ENCODE data around the gene AK9. TPM values are rescaled to one million over a fixed set of nuclear protein-coding genes. Genes with fewer than 3 reads are reported as not detected.

The AK9 gene
- total RNA-seq, 2 donors from 2014 or later: 10.4 to 12.3 TPM

DNA sequence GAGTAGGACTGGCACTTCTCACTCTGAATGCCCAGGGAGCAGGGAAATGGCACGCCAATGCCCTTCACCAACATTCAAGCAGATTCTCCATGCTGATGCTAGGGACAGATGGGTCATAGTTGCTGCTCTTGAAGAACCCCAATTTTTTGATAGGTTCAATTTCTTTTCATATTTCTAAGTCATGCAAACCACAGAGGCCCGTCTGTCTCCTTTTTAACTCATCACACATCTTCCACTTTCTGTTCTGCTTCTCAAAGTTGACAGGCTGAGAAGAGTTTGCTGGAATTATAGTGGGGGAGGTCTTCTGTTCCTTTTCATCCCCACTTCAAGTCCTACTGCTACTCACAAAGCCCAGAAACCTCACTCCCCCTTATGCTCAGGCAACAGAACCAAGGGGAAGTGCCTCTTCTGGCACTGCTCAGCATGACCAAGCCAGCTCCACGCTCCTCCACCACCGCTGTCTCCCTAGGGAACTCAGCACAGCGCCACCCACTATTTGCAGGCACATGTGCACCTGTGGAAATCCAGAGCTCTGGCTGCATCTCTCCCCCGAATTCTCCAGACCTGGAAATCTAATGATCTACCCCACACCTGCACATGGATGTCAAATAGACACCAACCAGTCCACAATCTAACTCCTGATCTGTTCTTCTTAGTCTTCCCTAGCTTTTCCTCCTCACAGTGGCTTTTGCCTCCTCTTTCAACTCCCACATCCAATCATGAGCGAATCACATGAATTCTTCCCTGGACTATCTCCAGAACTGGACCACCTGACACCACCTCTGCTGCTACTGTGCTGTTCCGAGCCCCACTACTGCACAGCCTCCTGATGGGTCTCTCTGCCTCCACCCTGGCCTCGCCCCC lies 218.6 kb downstream of the AK9 start:
- Histone ChIP-seq H3K4me1 (no peaks in the 10 kb centered on the region), H3K9me3 (no peaks in the 10 kb centered on the region), H3K27me3 (no peaks in the 10 kb centered on the region), H3K27ac (no peak overlapping the region), H3K4me3 (no peak overlapping the region), H3K36me3 (peaks cover 66% of the 10 kb centered on the region)
- TF ChIP-seq, protein P1, sequence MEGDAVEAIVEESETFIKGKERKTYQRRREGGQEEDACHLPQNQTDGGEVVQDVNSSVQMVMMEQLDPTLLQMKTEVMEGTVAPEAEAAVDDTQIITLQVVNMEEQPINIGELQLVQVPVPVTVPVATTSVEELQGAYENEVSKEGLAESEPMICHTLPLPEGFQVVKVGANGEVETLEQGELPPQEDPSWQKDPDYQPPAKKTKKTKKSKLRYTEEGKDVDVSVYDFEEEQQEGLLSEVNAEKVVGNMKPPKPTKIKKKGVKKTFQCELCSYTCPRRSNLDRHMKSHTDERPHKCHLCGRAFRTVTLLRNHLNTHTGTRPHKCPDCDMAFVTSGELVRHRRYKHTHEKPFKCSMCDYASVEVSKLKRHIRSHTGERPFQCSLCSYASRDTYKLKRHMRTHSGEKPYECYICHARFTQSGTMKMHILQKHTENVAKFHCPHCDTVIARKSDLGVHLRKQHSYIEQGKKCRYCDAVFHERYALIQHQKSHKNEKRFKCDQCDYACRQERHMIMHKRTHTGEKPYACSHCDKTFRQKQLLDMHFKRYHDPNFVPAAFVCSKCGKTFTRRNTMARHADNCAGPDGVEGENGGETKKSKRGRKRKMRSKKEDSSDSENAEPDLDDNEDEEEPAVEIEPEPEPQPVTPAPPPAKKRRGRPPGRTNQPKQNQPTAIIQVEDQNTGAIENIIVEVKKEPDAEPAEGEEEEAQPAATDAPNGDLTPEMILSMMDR (IDR thresholded peaks at IDR 0.05): no peak
- no peak for DNase-seq (ENCODE audit: low spot score)

DNA sequence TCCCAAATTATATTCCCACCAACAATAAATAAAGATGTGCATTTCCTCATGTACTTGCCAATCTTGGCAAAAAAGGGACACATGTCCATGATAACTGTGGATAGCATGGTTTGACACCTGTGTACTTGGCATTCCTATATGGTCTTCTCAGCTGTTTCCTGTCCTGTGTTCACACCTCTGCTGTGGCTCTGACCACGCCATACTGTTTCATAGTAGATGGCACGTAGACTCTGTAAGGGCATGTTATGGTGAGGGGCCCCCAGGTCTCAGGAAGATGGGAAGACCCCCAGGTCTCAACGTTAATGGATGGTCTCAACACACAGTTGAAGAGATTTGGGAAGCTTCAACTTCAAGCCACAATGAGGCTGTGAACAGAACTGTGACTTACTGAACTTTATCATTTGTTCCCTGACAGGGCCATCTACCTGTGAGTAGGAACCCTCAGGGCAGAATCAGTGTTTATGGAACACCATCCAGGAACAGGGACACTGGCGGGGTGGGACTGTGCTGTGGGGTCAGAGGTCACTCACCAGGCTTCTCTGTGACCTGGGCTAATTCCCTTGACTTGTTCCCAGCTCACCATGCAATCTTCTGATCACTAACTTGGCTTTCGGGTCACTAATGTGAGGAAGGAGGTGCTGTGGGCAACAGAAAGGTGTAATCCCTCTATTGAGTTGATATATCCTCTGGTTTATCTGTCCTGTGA lies 219.7 kb downstream of the AK9 start:
- H3K27me3 ChIP-seq: no peaks in the 10 kb centered on the region
- no peak overlapping the region for H3K27ac ChIP-seq
- no peak overlapping the region for H3K4me3 ChIP-seq
- no peaks in the 10 kb centered on the region for H3K9me3 ChIP-seq
- TF ChIP-seq, protein P1 (IDR thresholded peaks at IDR 0.05): no peak
- H3K4me1 ChIP-seq: peaks cover 0 to 3% of the 10 kb centered on the region in 2 donors
- no peak for DNase-seq (ENCODE audit: low spot score)
- H3K36me3 ChIP-seq: peaks cover 68% of the 10 kb centered on the region

DNA sequence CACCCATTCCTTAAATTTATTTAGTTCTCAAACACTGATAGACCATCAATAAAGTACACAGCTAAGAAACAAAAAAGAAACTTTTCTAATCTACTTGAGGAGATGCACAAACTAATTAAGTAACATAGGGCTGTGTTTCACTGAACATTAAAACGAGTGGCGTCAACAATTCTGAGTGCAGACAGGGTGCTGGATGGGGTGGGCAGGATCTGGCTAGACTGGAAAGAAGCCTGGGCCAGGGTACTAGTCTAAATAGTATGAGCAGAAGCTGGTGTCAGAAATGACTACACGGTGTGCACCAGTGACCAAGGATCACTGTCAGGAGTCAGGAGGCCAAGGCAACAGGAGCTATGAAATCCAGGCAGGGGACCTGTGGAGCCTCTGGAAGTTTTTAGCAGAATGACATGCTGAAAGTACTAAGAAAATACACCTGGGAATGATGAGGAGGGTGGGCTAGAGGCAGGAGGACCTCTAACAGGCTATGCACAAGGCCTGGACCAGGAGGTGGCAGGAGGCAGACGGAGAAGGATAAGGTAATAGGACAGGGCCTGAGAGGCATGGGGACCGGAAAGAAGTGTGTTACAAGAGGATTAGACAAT lies 221.3 kb downstream of the AK9 start:
- Histone ChIP-seq H3K36me3 (peaks cover 70% of the 10 kb centered on the region), H3K4me1 (peaks cover 0 to 7% of the 10 kb centered on the region in 2 donors), H3K27me3 (no peaks in the 10 kb centered on the region), H3K9me3 (no peaks in the 10 kb centered on the region), H3K4me3 (no peak overlapping the region), H3K27ac (no peak overlapping the region)
- TF ChIP-seq, protein P1 (IDR thresholded peaks at IDR 0.05): no peak
- no peak for DNase-seq (ENCODE audit: low spot score)

DNA sequence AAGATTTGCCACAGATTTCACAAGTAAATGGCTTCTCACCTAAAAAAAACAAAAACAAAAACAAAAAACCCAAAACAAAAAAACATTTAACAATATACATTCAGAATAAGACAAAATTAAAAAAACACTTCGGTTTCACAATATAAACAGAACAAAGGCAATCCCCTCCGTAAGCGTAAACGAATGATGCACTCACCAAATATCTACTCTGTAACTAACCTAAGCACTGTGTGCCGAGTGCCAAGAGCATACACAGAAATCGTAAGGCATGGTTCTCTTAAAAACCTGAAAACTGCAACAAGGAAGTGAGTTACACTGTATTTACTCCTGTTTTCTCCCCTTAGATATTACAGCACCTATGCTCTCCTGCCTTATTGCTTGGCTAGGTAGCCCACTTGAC lies 223.3 kb downstream of the AK9 start:
- Histone ChIP-seq H3K4me1 (peaks cover 0 to 7% of the 10 kb centered on the region in 2 donors), H3K4me3 (no peak overlapping the region), H3K27ac (no peak overlapping the region), H3K27me3 (no peaks in the 10 kb centered on the region), H3K36me3 (peaks cover 56% of the 10 kb centered on the region), H3K9me3 (no peaks in the 10 kb centered on the region)
- TF ChIP-seq, protein P1 (IDR thresholded peaks at IDR 0.05): no peak
- DNase-seq (ENCODE audit: low spot score): no peak

DNA sequence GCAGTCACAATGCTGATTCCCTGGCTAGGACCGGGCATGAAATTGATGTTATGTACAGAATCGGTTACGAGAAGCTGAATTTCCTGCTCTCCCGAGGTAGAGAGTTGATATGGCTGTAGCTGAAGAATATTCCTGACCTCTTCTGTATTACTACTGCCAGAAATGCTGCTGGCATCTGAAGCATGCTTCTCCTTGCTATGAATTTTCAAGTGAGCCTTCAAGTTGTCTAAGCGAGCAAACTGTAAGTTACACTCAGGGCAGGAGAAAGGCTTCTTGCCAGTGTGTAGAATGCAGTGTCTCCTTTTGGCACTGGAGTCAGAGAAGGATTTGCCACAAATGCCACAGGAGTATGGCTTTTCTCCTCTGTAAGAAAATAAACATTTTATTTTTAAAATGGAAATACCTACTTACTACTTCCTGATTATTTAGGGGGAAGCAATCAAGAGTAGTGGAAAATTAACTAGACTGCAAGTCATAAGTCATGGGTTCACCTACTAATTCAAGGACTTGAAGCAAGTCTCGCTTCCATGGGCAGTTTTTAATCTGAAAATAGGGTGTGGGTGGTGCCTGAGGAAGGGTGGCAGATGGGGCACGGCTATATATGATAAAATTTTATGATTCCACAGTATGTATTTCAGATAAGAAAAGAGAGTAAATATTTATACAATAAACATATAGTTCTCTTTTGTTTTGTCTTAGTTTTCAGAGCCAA lies 224.6 kb downstream of the AK9 start:
- Histone ChIP-seq H3K4me1 (peaks cover 0 to 7% of the 10 kb centered on the region in 2 donors), H3K27ac (peak overlapping the region in 1 of 2 donors; percentile 48), H3K4me3 (no peak overlapping the region), H3K27me3 (no peaks in the 10 kb centered on the region), H3K36me3 (peaks cover 55% of the 10 kb centered on the region), H3K9me3 (no peaks in the 10 kb centered on the region)
- TF ChIP-seq, protein P1 (IDR thresholded peaks at IDR 0.05): no peak
- no peak for DNase-seq (ENCODE audit: low spot score)
